ENCODE measurements around the gene NME9.

The NME9 gene

GRCh38 chr3:138361561-138361971, 31.9 kb upstream of the NME9 start:
- peaks cover 6% of the 10 kb centered on the region for H3K36me3 ChIP-seq (ENCODE audit: control insufficient read depth, insufficient read depth, low read length, severe bottlenecking)
- H3K9ac ChIP-seq (ENCODE audit: low read length) = no peak overlapping the region
- no peaks in the 10 kb centered on the region for H3K27me3 ChIP-seq (replicated peaks; ENCODE audit: control insufficient read depth, insufficient read depth, low read length)
- no peaks in the 10 kb centered on the region for H3K9me3 ChIP-seq (ENCODE audit: control insufficient read depth, low read length)
- H3K4me3 ChIP-seq (ENCODE audit: low read length) = no peak overlapping the region
- H3K4me1 ChIP-seq (ENCODE audit: control insufficient read depth, insufficient read depth, low read length) = peaks cover 59% of the 10 kb centered on the region
- DNase-seq (ENCODE audit: low read depth) = no peak

DNA sequence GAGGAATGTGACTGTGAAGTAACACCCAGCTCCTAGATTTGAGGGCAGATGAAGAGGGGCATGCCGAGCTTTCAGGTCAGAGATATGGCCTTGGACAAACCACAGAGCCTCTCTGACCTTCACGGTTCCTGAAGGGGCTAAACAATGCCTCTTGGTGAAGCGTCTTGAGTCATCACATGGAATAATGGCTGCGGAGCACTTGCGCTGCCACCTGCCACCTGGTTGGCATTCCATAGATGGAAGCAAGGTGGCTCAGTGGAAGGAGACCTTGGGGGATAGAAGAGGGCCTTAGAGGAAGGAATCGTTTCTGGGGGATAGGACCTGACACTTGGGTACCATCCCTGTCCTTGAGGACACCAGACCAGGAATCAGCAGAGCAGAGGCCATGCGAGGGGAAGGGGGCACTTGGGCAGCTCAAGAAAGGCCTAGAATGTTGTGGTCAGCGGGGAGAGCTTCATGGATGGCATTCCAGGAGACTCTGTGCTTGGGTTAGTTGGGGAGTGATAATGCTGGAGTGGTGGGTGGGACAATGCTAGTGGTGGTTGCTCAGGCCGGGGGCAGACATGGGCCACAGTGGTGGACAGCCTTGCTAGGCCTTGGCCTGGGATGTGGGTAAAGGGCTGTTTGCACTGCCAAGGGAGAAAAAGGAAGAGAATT, 31.3 kb upstream of the NME9 start:
- no peak for DNase-seq (ENCODE audit: low read depth)
- no peaks in the 10 kb centered on the region for H3K9me3 ChIP-seq (ENCODE audit: control insufficient read depth, low read length)
- peaks cover 9% of the 10 kb centered on the region for H3K36me3 ChIP-seq (ENCODE audit: control insufficient read depth, insufficient read depth, low read length, severe bottlenecking)
- peaks cover 57% of the 10 kb centered on the region for H3K4me1 ChIP-seq (ENCODE audit: control insufficient read depth, insufficient read depth, low read length)
- no peak overlapping the region for H3K4me3 ChIP-seq (ENCODE audit: low read length)
- H3K9ac ChIP-seq (ENCODE audit: low read length) = no peak overlapping the region
- H3K27me3 ChIP-seq (replicated peaks; ENCODE audit: control insufficient read depth, insufficient read depth, low read length) = no peaks in the 10 kb centered on the region

- no peak for DNase-seq (ENCODE audit: low read depth)
- peaks cover 55% of the 10 kb centered on the region for H3K4me1 ChIP-seq (ENCODE audit: control insufficient read depth, insufficient read depth, low read length)
- H3K9ac ChIP-seq (ENCODE audit: low read length) = no peak overlapping the region
- no peak overlapping the region for H3K4me3 ChIP-seq (ENCODE audit: low read length)
- H3K27me3 ChIP-seq (replicated peaks; ENCODE audit: control insufficient read depth, insufficient read depth, low read length) = no peaks in the 10 kb centered on the region
- peaks cover 17% of the 10 kb centered on the region for H3K36me3 ChIP-seq (ENCODE audit: control insufficient read depth, insufficient read depth, low read length, severe bottlenecking)
- H3K9me3 ChIP-seq (ENCODE audit: control insufficient read depth, low read length) = no peaks in the 10 kb centered on the region
These were observed 30.5 kb upstream of the NME9 start for GRCh38 chr3:138359919-138360868.

DNA sequence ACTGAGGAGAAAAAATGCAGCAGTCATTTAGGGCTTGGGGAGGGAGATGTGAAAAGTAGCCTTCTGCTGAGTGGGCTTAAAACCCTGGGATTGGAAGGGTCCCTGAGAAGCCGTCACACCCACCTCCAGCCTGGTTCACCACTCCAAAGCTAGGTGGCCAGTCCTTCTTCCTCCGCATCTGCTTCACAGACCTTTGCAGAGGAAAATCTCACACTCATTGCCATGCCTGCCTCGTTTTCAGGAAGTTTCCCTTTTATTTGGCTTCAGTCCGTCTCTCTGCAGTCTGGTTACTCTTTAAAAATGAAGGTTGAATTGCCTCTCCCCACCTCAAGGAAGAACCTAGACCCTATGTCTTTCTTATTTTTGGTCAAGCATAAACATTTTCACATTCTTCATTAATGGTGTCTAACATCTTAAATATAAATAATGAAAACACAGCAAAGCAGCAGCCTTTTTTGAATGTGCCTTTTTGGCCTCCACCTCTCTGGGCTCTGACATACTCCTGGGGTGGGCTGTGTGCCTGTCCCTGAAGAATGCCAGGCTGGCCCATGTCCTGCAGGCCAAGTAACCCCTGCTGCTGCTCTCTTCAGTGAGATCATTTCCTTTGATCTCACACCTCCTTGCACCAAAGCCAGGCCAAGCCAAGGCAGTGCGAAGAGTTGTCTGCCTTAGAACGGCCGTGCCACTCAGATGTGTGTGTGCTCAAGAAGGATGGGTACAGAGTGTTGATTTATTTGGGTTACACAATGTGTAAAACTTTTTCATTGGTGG, 29.7 kb upstream of the NME9 start:
- H3K9me3 ChIP-seq (ENCODE audit: control insufficient read depth, low read length) = no peaks in the 10 kb centered on the region
- no peaks in the 10 kb centered on the region for H3K27me3 ChIP-seq (replicated peaks; ENCODE audit: control insufficient read depth, insufficient read depth, low read length)
- H3K4me1 ChIP-seq (ENCODE audit: control insufficient read depth, insufficient read depth, low read length) = peaks cover 55% of the 10 kb centered on the region
- H3K4me3 ChIP-seq (ENCODE audit: low read length) = no peak overlapping the region
- no peak overlapping the region for H3K9ac ChIP-seq (ENCODE audit: low read length)
- peaks cover 18% of the 10 kb centered on the region for H3K36me3 ChIP-seq (ENCODE audit: control insufficient read depth, insufficient read depth, low read length, severe bottlenecking)
- no peak for DNase-seq (ENCODE audit: low read depth)

- no peak overlapping the region for H3K9ac ChIP-seq (ENCODE audit: low read length)
- H3K4me3 ChIP-seq (ENCODE audit: low read length) = no peak overlapping the region
- H3K9me3 ChIP-seq (ENCODE audit: control insufficient read depth, low read length) = no peaks in the 10 kb centered on the region
- DNase-seq (ENCODE audit: low read depth) = no peak
- H3K4me1 ChIP-seq (ENCODE audit: control insufficient read depth, insufficient read depth, low read length) = peaks cover 60% of the 10 kb centered on the region
- no peaks in the 10 kb centered on the region for H3K27me3 ChIP-seq (replicated peaks; ENCODE audit: control insufficient read depth, insufficient read depth, low read length)
- H3K36me3 ChIP-seq (ENCODE audit: control insufficient read depth, insufficient read depth, low read length, severe bottlenecking) = peaks cover 17% of the 10 kb centered on the region
These were observed 27.2 kb upstream of the NME9 start for GRCh38 chr3:138356730-138357405.

DNA sequence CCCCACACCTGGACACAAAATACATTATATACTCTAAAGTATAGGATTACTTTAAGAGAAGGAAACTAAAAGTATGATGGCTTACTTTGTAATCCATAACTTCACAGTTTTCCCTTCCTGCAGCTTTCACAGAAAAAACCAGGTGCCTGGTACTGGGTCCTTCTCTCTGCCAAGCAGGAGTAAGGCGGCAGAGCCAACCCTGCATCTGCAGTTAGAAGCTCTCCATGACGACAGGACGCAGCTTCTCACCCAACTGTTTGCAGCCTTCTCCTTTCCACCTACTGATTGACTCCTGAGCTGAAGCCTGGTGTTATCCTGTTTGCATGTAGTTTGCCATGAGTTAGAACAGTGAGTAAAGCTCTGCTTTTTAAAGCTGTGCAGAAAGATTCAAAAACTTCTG, 25.4 kb upstream of the NME9 start:
- Histone ChIP-seq H3K36me3 (ENCODE audit: control insufficient read depth, insufficient read depth, low read length, severe bottlenecking) (peaks cover 17% of the 10 kb centered on the region), H3K9ac (ENCODE audit: low read length) (no peak overlapping the region), H3K9me3 (ENCODE audit: control insufficient read depth, low read length) (no peaks in the 10 kb centered on the region), H3K4me1 (ENCODE audit: control insufficient read depth, insufficient read depth, low read length) (peaks cover 60% of the 10 kb centered on the region), H3K4me3 (ENCODE audit: low read length) (no peak overlapping the region), H3K27me3 (replicated peaks; ENCODE audit: control insufficient read depth, insufficient read depth, low read length) (no peaks in the 10 kb centered on the region)
- no peak for DNase-seq (ENCODE audit: low read depth)

DNA sequence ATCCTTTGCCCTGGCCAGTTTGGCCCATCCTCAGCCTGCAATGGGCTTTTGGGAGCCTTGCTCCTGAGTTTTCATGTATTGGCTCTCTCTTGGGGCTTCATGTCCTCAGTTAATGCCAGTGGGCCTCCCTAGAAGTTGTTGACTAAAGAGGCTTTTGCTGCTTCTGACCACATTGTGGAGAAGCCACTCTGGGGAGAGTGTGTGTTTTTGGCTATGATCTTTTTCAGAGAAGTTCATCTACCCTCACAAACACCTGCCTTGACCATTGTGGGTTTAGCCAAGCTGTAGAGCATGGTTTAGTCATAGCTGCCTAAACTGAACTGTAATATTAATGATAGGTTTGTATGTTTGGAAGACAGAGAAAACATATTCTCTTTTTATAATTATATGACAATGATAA, 24.7 kb upstream of the NME9 start:
- no peak overlapping the region for H3K9ac ChIP-seq (ENCODE audit: low read length)
- no peaks in the 10 kb centered on the region for H3K27me3 ChIP-seq (replicated peaks; ENCODE audit: control insufficient read depth, insufficient read depth, low read length)
- no peaks in the 10 kb centered on the region for H3K9me3 ChIP-seq (ENCODE audit: control insufficient read depth, low read length)
- DNase-seq (ENCODE audit: low read depth) = no peak
- H3K36me3 ChIP-seq (ENCODE audit: control insufficient read depth, insufficient read depth, low read length, severe bottlenecking) = peaks cover 17% of the 10 kb centered on the region
- H3K4me3 ChIP-seq (ENCODE audit: low read length) = no peak overlapping the region
- peaks cover 59% of the 10 kb centered on the region for H3K4me1 ChIP-seq (ENCODE audit: control insufficient read depth, insufficient read depth, low read length)

DNA sequence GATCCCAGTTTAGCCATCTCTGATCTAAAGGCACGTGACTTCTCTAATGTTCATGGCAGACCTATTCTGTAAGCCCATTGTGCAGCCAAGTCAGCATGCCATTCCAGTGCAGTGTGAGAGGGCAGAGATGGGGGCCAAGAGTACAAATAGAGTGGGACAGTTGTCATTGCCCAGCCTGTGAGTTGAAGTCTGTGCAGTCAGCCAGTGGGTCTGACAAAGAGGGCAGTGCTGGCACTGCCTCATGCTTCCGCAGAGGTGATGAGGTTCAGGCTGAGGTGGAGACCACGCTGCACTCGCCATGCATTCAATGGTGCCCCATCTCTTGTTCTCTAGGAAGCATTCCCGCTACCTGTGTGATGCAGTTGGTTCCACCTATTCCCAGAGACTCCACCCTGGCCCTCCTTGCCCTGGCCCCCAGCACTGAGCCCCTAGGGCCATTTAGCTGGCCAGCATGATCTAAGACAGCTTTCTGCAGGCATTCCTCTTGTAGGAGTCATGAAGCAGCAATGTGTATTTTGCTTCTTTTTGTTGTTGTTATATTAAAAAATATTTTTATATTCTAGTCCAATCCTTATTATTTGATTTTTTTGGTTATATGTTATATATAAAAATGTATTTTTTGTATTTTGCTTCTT, 22.4 kb upstream of the NME9 start:
- H3K4me1 ChIP-seq (ENCODE audit: control insufficient read depth, insufficient read depth, low read length) = peaks cover 40% of the 10 kb centered on the region
- H3K9ac ChIP-seq (ENCODE audit: low read length) = no peak overlapping the region
- DNase-seq (ENCODE audit: low read depth) = peak; percentile 47
- H3K4me3 ChIP-seq (ENCODE audit: low read length) = peak overlapping the region; percentile 26
- H3K9me3 ChIP-seq (ENCODE audit: control insufficient read depth, low read length) = no peaks in the 10 kb centered on the region
- H3K36me3 ChIP-seq (ENCODE audit: control insufficient read depth, insufficient read depth, low read length, severe bottlenecking) = peaks cover 17% of the 10 kb centered on the region
- no peaks in the 10 kb centered on the region for H3K27me3 ChIP-seq (replicated peaks; ENCODE audit: control insufficient read depth, insufficient read depth, low read length)

DNA sequence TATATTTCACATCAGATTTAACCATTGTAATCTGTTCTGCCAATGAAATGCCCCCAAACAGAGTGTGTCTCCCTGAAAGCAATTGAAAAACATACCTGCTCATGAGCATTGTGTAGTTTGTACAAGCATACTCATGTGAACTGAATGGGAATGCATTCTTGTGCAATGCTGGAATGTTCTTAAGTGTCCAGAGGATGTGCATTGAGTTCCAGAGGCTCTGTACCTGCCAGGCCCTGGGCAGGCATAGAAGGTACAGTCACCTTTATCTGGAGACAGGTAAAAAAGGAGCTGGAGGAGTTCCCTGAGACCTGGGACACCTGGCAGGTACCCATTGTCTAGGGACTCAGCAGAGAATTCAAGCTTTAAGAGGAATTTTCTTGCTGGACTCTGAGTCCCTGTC, 21.5 kb upstream of the NME9 start:
- peaks cover 35% of the 10 kb centered on the region for H3K4me1 ChIP-seq (ENCODE audit: control insufficient read depth, insufficient read depth, low read length)
- peak overlapping the region; percentile 96 for H3K4me3 ChIP-seq (ENCODE audit: low read length)
- H3K9me3 ChIP-seq (ENCODE audit: control insufficient read depth, low read length) = no peaks in the 10 kb centered on the region
- no peaks in the 10 kb centered on the region for H3K27me3 ChIP-seq (replicated peaks; ENCODE audit: control insufficient read depth, insufficient read depth, low read length)
- peaks cover 15% of the 10 kb centered on the region for H3K36me3 ChIP-seq (ENCODE audit: control insufficient read depth, insufficient read depth, low read length, severe bottlenecking)
- no peak for DNase-seq (ENCODE audit: low read depth)
- H3K9ac ChIP-seq (ENCODE audit: low read length) = no peak overlapping the region

GRCh38 chr3:138349926-138350665, 20.4 kb upstream of the NME9 start:
- Histone ChIP-seq H3K27me3 (replicated peaks; ENCODE audit: control insufficient read depth, insufficient read depth, low read length) (no peaks in the 10 kb centered on the region), H3K9me3 (ENCODE audit: control insufficient read depth, low read length) (no peaks in the 10 kb centered on the region), H3K4me3 (ENCODE audit: low read length) (peak overlapping the region; percentile 96), H3K36me3 (ENCODE audit: control insufficient read depth, insufficient read depth, low read length, severe bottlenecking) (peaks cover 5% of the 10 kb centered on the region), H3K4me1 (ENCODE audit: control insufficient read depth, insufficient read depth, low read length) (peaks cover 35% of the 10 kb centered on the region), H3K9ac (ENCODE audit: low read length) (peak overlapping the region; percentile 96)
- peak; percentile 60 for DNase-seq (ENCODE audit: low read depth)
